Measurements from ENCODE around the gene ASCC3. TPM values are rescaled to one million over a fixed set of nuclear protein-coding genes. Genes with fewer than 3 reads are reported as not detected.

ASCC3 gene
- total RNA-seq, 4 donors from 2014 or later = 20.3 to 26.2 (median 22.4) TPM

GRCh38 chr6:100503043-100503705 lies 378.0 kb downstream of the ASCC3 start:
- Histone ChIP-seq H3K4me1 (peaks cover 0 to 9% (median 3%) of the 10 kb centered on the region in 4 donors), H3K27ac (replicated peaks in 1 of 4) (no peak overlapping the region), H3K4me3 (no peak overlapping the region), H3K27me3 (no peaks in the 10 kb centered on the region), H3K9me3 (peaks cover 0 to under 1% (median 0%) of the 10 kb centered on the region in 4 donors), H3K36me3 (peaks cover 0 to 5% (median 0%) of the 10 kb centered on the region in 4 donors)
- TF ChIP-seq CTCF (IDR thresholded peaks at IDR 0.05) = no peak
- TF ChIP-seq EP300 (IDR thresholded peaks at IDR 0.05) = no peak
- no peak for TF ChIP-seq POLR2AphosphoS5 (IDR thresholded peaks at IDR 0.05)
- TF ChIP-seq POLR2A (IDR thresholded peaks at IDR 0.05; ENCODE audit: low read depth) = no peak
- intact Hi-C loops (cut with DNase I) = no loop called here
- DNase-seq (ENCODE audit: extremely low spot score) = no peak

- intact Hi-C loops (cut with DNase I) = no loop called here
- no peak for DNase-seq (ENCODE audit: extremely low spot score)
Measured at GRCh38 chr6:100493206-100493888, 387.8 kb downstream of the ASCC3 start.

GRCh38 chr6:100491952-100492670 lies 389.0 kb downstream of the ASCC3 start:
- intact Hi-C loops (cut with DNase I) = no loop called here
- DNase-seq (ENCODE audit: extremely low spot score) = no peak

More at GRCh38 chr6:100493206-100493888, 387.8 kb downstream of the ASCC3 start:
- peaks cover 0 to 8% (median 0%) of the 10 kb centered on the region in 4 donors for H3K9me3 ChIP-seq
- peaks cover 0 to 8% (median 2%) of the 10 kb centered on the region in 4 donors for H3K27me3 ChIP-seq
- no peaks in the 10 kb centered on the region for H3K4me1 ChIP-seq
- no peak overlapping the region for H3K27ac ChIP-seq (replicated peaks in 1 of 4)
- WGBS = 66% methylated on average over 6 of the region's 6 CpGs
- no peak overlapping the region for H3K4me3 ChIP-seq
- H3K36me3 ChIP-seq = no peaks in the 10 kb centered on the region
- no peak for TF ChIP-seq EP300 (IDR thresholded peaks at IDR 0.05)
- TF ChIP-seq CTCF (IDR thresholded peaks at IDR 0.05) = no peak
- TF ChIP-seq POLR2A (IDR thresholded peaks at IDR 0.05; ENCODE audit: low read depth) = no peak
- no peak for TF ChIP-seq POLR2AphosphoS5 (IDR thresholded peaks at IDR 0.05)

GRCh38 chr6:100490065-100490464 lies 391.1 kb downstream of the ASCC3 start:
- Histone ChIP-seq H3K9me3 (no peaks in the 10 kb centered on the region), H3K27me3 (peaks cover 0 to 8% (median 0%) of the 10 kb centered on the region in 4 donors), H3K27ac (replicated peaks in 1 of 4) (no peak overlapping the region), H3K36me3 (no peaks in the 10 kb centered on the region), H3K4me3 (no peak overlapping the region), H3K4me1 (no peaks in the 10 kb centered on the region)
- no peak for DNase-seq (ENCODE audit: extremely low spot score)
- intact Hi-C loops (cut with DNase I) = no loop called here
- TF ChIP-seq CTCF (IDR thresholded peaks at IDR 0.05) (no peak), POLR2AphosphoS5 (IDR thresholded peaks at IDR 0.05) (no peak), POLR2A (IDR thresholded peaks at IDR 0.05; ENCODE audit: low read depth) (no peak), EP300 (IDR thresholded peaks at IDR 0.05) (no peak)
- WGBS = 72% methylated on average over 2 of the region's 2 CpGs

More at GRCh38 chr6:100491952-100492670, 389.0 kb downstream of the ASCC3 start:
- WGBS = 48% methylated on average over 13 of the region's 13 CpGs
- Histone ChIP-seq H3K4me1 (no peaks in the 10 kb centered on the region), H3K4me3 (no peak overlapping the region), H3K9me3 (no peaks in the 10 kb centered on the region), H3K27me3 (peaks cover 0 to 8% (median 0%) of the 10 kb centered on the region in 4 donors), H3K36me3 (no peaks in the 10 kb centered on the region), H3K27ac (replicated peaks in 1 of 4) (no peak overlapping the region)
- TF ChIP-seq POLR2AphosphoS5 (IDR thresholded peaks at IDR 0.05) (no peak), POLR2A (IDR thresholded peaks at IDR 0.05; ENCODE audit: low read depth) (no peak), EP300 (IDR thresholded peaks at IDR 0.05) (no peak), CTCF (IDR thresholded peaks at IDR 0.05) (no peak)
